GM19099 (cell line): ENCODE results near the gene INHBC.
A peak's percentile ranks its signal among the peaks of the same experiment; 100 is the strongest.

Experiments
- POLR2A ChIP-seq: IDR thresholded peaks from 3 replicates; pipeline ENCODE4 v1.6.1; 2011; ENCODE audit warnings: low read depth; ENCODE audit not compliant: insufficient read length; ENCODE audit errors: extremely low read depth

The INHBC gene

GRCh38 chr12:57485695-57486094 is 51.1 kb downstream of the INHBC start:
- no peak for TF ChIP-seq POLR2A

DNA sequence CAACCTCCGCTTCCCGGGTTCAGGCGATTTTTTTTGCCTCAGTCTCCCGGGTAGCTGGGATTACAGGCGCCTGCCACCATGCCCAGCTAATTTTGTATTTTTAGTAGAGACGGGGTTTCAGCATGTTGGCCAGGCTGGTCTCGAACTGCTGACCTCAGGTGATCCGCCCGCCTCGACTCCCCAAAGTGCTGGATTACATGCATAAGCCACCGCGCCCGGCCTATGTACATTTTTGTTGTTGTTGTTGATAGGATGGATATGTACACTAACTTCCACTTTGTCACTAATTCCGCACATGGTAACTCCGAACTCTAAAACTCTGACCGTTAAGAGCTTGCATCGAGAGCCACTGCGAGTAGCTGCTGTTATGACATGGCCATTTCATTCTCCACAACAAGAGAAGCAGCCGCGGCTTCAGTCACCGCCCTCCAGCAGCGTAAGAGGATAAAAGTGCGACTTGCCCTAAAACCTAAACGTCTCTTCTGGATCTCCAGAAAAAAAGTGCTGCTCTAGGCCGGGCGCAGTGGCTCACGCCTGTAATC is 52.5 kb downstream of the INHBC start:
- no peak for TF ChIP-seq POLR2A

GRCh38 chr12:57487597-57488401 is 53.2 kb downstream of the INHBC start, which contains the start of gene MARS1:
MARS1 (plus strand) TSS chr12:57488068; CDS start chr12:57488091, 23 bp downstream.
- TF ChIP-seq POLR2A = peak; percentile 86

GRCh38 chr12:57488402-57489156 is 54.0 kb downstream of the INHBC start:
- no peak for TF ChIP-seq POLR2A

DNA sequence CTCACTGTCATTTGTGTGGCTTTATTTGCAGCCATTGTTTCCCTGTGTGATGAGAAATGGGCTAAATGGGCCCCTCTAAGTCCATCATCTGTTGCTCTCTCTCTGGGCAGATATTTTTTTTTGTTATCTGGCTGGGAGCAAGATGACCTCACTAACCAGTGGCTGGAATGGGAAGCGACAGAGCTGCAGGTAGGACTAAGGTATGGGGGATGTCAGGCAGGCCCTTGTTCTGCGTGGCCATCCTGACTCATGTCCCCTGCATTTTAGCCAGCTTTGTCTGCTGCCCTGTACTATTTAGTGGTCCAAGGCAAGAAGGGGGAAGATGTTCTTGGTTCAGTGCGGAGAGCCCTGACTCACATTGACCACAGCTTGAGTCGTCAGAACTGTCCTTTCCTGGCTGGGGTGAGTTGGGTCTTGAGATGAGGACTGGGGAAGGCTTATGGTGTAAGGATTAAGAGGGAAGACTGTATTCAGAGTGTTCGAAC is 54.6 kb downstream of the INHBC start:
- TF ChIP-seq POLR2A = no peak

GRCh38 chr12:57490126-57490525 is 55.5 kb downstream of the INHBC start:
- TF ChIP-seq POLR2A = no peak

- no peak for TF ChIP-seq POLR2A
These were observed 57.1 kb downstream of the INHBC start for GRCh38 chr12:57491393-57492280.

DNA sequence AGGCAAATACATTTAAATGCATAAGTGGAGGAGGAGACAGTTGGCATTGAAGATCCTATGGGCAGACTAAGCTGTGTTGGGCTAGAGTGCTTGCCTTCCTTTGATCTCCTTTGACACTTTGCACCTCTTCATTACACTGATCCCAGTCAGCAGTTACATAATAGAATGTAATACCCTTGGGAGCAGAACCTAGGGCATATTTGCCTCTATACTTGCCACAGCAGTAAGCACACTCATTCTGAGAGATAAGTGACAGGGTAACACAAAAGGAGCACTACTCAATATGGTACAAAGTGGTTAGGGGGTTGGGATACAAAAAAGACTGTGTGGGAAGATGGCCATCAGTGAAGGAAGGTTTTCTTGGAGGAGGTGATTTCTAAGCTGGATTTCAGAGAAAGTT is 62.2 kb downstream of the INHBC start:
- no peak for TF ChIP-seq POLR2A

DNA sequence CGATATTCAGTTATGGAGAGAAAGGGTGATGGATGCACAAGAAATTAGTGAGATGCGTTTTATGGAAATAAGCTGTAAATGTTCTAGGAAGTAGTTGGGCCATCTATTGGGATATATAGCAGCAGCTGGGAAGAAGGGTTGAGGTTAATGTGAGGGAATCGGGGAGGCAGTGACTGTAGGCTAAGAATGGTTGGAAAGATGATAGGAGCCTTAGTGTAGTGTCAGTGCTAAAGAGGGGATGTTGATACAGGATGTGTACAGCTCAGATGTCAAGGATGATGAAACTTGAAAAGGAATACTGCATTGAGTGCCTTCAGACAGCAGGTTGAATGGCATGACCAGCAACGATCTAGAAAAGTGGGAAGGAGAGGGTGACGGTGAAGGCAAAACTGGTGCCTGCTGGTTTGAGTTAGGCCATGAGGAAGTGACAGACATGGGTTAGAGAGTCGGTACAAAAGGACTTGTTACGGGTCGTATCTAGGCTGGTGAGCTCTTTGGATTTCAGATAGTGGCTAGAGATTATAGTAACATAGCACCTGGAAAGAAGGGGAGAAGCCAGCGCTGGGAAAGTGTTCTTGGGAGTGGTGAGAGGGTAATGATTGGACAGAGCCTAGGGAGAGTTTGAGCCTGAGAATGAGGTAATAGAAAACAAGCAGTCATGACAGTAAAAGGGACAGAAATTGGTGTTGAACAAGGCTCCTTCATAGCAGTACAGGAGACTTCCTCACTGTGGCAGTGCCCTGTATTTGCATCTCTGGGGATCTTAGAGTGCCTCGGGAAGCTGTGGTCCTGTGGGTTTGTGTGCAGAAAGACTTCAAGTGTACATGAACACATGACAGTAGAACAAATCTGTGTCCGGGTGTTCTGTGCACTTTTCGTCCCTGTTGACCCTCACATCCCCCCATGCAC is 62.9 kb downstream of the INHBC start:
- TF ChIP-seq POLR2A = no peak

DNA sequence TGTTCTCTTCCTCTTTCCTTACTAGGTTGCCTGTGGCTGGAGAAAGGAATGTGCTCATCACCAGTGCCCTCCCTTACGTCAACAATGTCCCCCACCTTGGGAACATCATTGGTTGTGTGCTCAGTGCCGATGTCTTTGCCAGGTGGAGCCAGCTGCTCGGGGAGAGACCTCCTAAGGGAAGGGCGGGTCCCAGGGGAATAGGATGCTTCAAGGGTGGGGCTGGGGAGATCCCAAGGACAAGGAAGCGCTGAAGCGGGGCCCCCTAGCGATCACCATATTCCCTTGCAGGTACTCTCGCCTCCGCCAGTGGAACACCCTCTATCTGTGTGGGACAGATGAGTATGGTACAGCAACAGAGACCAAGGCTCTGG is 63.5 kb downstream of the INHBC start:
- TF ChIP-seq POLR2A = no peak

DNA sequence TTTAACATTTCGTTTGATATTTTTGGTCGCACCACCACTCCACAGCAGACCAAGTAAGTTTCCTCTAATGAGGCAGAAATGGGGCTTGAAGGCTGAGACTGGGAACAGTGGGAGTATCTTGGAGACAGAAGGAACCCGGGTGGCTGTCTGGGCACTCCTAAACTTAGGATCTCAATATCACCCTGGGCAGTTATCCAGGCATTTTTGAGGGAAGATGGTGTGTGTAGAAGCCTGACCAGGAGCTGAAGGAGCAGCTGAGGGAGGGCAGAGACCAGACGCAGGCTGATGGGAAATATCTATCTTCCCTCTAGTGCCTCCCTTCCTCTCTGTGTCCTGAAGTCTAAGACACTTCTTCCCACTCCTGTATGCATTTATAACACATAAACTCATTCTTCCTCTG is 64.0 kb downstream of the INHBC start:
- TF ChIP-seq POLR2A = no peak

GRCh38 chr12:57500213-57500612 is 65.6 kb downstream of the INHBC start:
- TF ChIP-seq POLR2A = no peak
